Cardiac fibroblast (primary cell): ENCODE data around the gene ANAPC4.

Source experiments
- DNase-seq, 2 donors: peaks; one replicate each; pipeline versions ENCODE4 v3.0.0 to v3.0.0-alpha.2; 2010; ENCODE audit warnings: low read depth in 2 of 2
- H3K4me3 ChIP-seq, 2 donors: replicated peaks in 1 of 2; 1 replicate in 1 of 2; 2 replicates in 1 of 2; pipeline ENCODE4 v1.5.1; 2011; ENCODE audit warnings: low read depth in 2 of 2, low read length in 2 of 2, mild to moderate bottlenecking in 2 of 2, moderate library complexity in 1 of 2
- CTCF ChIP-seq: IDR thresholded peaks from one replicate; pipeline ENCODE4 v1.5.1; 2011; ENCODE audit warnings: low read depth, mild to moderate bottlenecking, low read length, inconsistent platforms

The ANAPC4 gene

GRCh38 chr4:25417014-25417413 is 40.0 kb downstream of the ANAPC4 start:
- TF ChIP-seq CTCF, result no peak

GRCh38 chr4:25420931-25421330 is 43.9 kb downstream of the ANAPC4 start:
- H3K4me3 ChIP-seq, result no peak overlapping the region
- TF ChIP-seq CTCF, result no peak
- DNase-seq, result no peak

More at GRCh38 chr4:25417014-25417413, 40.0 kb downstream of the ANAPC4 start:
- H3K4me3 ChIP-seq, result no peak overlapping the region
- DNase-seq, result no peak

- no peak for DNase-seq
- no peak for TF ChIP-seq CTCF
- no peak overlapping the region for H3K4me3 ChIP-seq
Measured at GRCh38 chr4:25421816-25422525, 44.9 kb downstream of the ANAPC4 start.

- DNase-seq, result no peak
- no peak for TF ChIP-seq CTCF
- H3K4me3 ChIP-seq, result no peak overlapping the region
Measured at GRCh38 chr4:25423548-25423947, 46.5 kb downstream of the ANAPC4 start.

- TF ChIP-seq CTCF, result no peak
- DNase-seq, result no peak
- no peak overlapping the region for H3K4me3 ChIP-seq
Measured at GRCh38 chr4:25424539-25425228, 47.6 kb downstream of the ANAPC4 start.

GRCh38 chr4:25425361-25425760 is 48.3 kb downstream of the ANAPC4 start:
- no peak for TF ChIP-seq CTCF
- peak; percentile 7 to 43 for DNase-seq
- H3K4me3 ChIP-seq, result no peak overlapping the region

GRCh38 chr4:25427871-25428270 is 50.8 kb downstream of the ANAPC4 start:
- no peak for TF ChIP-seq CTCF
- H3K4me3 ChIP-seq, result no peak overlapping the region
- no peak for DNase-seq
